Caco-2 (cell line): ENCODE data around the gene SLC27A6. TPM values are rescaled to one million over a fixed set of nuclear protein-coding genes. Genes with fewer than 3 reads are reported as not detected.

ENCODE experiments used
- BruUV-seq: library from RNA; stranded (reverse); fragments of 400-500 nt; replicated peaks from 2 replicates; lab custom pipeline; 2021; lab: Mats Ljungman, UMichigan
- CTCF ChIA-PET: fragments of 300-600 bp; sonication (Branson Sonifier 250); formaldehyde crosslinking; loops from one replicate; lab custom pipeline; 2022; ENCODE audit warnings: antibody characterized with exemption; lab: Charles Lee
- POLR2A ChIA-PET: fragments of 300-600 bp; sonication (Branson Sonifier 250); formaldehyde crosslinking; loops from one replicate; lab custom pipeline; 2022; ENCODE audit warnings: antibody characterized with exemption; lab: Charles Lee
- DNase-seq, 2 experiments: peaks; one replicate each; pipeline versions ENCODE4 v3.0.0 to v3.0.0-alpha.2; 2020 to 2022
- H3K27me3 ChIP-seq: replicated peaks from 2 replicates; pipeline ENCODE4 v1.6.0; 2011; ENCODE audit warnings: low read length; ENCODE audit not compliant: control insufficient read depth, insufficient read depth
- H3K36me3 ChIP-seq: 2 replicates; pipeline ENCODE4 v1.5.1; 2011; ENCODE audit warnings: low read length; ENCODE audit not compliant: control insufficient read depth, insufficient read depth
- H3K4me1 ChIP-seq: fragments of 250-450 bp; sonication (Bioruptor Pico); 2 replicates; pipeline ENCODE4 v1.5.1; 2020; ENCODE audit warnings: mild to moderate bottlenecking
- H3K4me3 ChIP-seq: 2 replicates; pipeline ENCODE4 v1.5.1; 2011; ENCODE audit warnings: low read depth, mild to moderate bottlenecking, control low read depth, low read length
- H3K9me3 ChIP-seq: fragments of 250-450 bp; sonication (Bioruptor Pico); 2 replicates; pipeline ENCODE4 v1.5.1; 2020; ENCODE audit warnings: mild to moderate bottlenecking, moderate library complexity
- H3K27ac Mint-ChIP-seq: one replicate; pipeline ENCODE4 v1.8.0; 2022; ENCODE audit warnings: mixed read lengths; ENCODE audit not compliant: unreplicated experiment
- H3K27me3 Mint-ChIP-seq: one replicate; pipeline ENCODE4 v1.8.0; 2022; ENCODE audit warnings: mixed read lengths; ENCODE audit not compliant: insufficient read depth, unreplicated experiment
- H3K36me3 Mint-ChIP-seq: one replicate; pipeline ENCODE4 v1.8.0; 2022; ENCODE audit warnings: mild to moderate bottlenecking, mixed read lengths; ENCODE audit not compliant: insufficient read depth, unreplicated experiment
- H3K4me1 Mint-ChIP-seq: one replicate; pipeline ENCODE4 v1.8.0; 2022; ENCODE audit warnings: low read depth, mixed read lengths; ENCODE audit not compliant: unreplicated experiment
- H3K4me3 Mint-ChIP-seq: one replicate; pipeline ENCODE4 v1.8.0; 2022; ENCODE audit warnings: mild to moderate bottlenecking, moderate library complexity, mixed read lengths; ENCODE audit not compliant: unreplicated experiment
- H3K9me3 Mint-ChIP-seq: one replicate; pipeline ENCODE4 v1.8.0; 2022; ENCODE audit warnings: mixed read lengths; ENCODE audit not compliant: unreplicated experiment
- intact Hi-C: fragments of 100-400 bp; cut with micrococcal nuclease; formaldehyde crosslinking; loops from one replicate; pipeline ENCODE4 v1.10.0; 2022; ENCODE audit not compliant: unreplicated experiment
- total RNA-seq: library from RNA; stranded (reverse); gene quantifications from 2 replicates; pipeline ENCODE4 v1.2.3, GENCODE V29; 2022
- TF ChIP-seq, protein P1 (sequence below), 2 experiments: fragments of 200-600 bp in 1 of 2; IDR thresholded peaks; 1 replicate in 1 of 2; 2 replicates in 1 of 2; pipeline versions ENCODE4 v1.5.1 to v1.8.0; 2011 to 2022; ENCODE audit warnings: antibody characterized with exemption in 1 of 2, control low read depth in 1 of 2, inconsistent platforms in 1 of 2, low read depth in 1 of 2, low read length in 1 of 2, mild to moderate bottlenecking in 1 of 2, moderate library complexity in 1 of 2; ENCODE audit not compliant: insufficient read depth in 1 of 2, severe bottlenecking in 1 of 2, unreplicated experiment in 1 of 2

Gene SLC27A6
- total RNA-seq, 1 experiment from 2014 or later, result not detected

- peaks cover 23% of the 10 kb centered on the region for H3K9me3 Mint-ChIP-seq
- no peaks in the 10 kb centered on the region for H3K27me3 Mint-ChIP-seq
- no peaks in the 10 kb centered on the region; the same call in 1 of the 2 replicates for H3K27me3 ChIP-seq
- intact Hi-C loops, result loop anchor here (5.0 kb wide), 1 partner anchor 146 kb away; no protein-coding TSS in a partner anchor
- DNase-seq, result no peak
- no peaks in the 10 kb centered on the region for H3K36me3 Mint-ChIP-seq
- H3K4me1 Mint-ChIP-seq, result peaks cover 9% of the 10 kb centered on the region
- POLR2A ChIA-PET, result no interaction called here
- H3K4me3 Mint-ChIP-seq, result no peak overlapping the region
- 0 out of 2 replicates have a peak, but pooled peaks cover 3% of the 10 kb centered on the region for H3K4me1 ChIP-seq
- peaks cover 5% of the 10 kb centered on the region; the same call in 1 of the 2 replicates for H3K9me3 ChIP-seq
- TF ChIP-seq, protein P1, sequence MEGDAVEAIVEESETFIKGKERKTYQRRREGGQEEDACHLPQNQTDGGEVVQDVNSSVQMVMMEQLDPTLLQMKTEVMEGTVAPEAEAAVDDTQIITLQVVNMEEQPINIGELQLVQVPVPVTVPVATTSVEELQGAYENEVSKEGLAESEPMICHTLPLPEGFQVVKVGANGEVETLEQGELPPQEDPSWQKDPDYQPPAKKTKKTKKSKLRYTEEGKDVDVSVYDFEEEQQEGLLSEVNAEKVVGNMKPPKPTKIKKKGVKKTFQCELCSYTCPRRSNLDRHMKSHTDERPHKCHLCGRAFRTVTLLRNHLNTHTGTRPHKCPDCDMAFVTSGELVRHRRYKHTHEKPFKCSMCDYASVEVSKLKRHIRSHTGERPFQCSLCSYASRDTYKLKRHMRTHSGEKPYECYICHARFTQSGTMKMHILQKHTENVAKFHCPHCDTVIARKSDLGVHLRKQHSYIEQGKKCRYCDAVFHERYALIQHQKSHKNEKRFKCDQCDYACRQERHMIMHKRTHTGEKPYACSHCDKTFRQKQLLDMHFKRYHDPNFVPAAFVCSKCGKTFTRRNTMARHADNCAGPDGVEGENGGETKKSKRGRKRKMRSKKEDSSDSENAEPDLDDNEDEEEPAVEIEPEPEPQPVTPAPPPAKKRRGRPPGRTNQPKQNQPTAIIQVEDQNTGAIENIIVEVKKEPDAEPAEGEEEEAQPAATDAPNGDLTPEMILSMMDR (IDR thresholded peaks at IDR 0.05; ENCODE audit: insufficient read depth in 1 of 2, low read depth in 1 of 2, low read length in 1 of 2, severe bottlenecking in 1 of 2, unreplicated experiment in 1 of 2), result no peak
- H3K27ac Mint-ChIP-seq, result no peak overlapping the region
- CTCF ChIA-PET, result no interaction called here
- BruUV-seq, result no TSS peak
- no peak overlapping the region for H3K4me3 ChIP-seq
- no peaks in the 10 kb centered on the region for H3K36me3 ChIP-seq
Observed at GRCh38 chr5:129053438-129053837, 88.2 kb downstream of the SLC27A6 start.

- Mint-ChIP-seq H3K4me1 (no peaks in the 10 kb centered on the region), H3K27me3 (peaks cover 6% of the 10 kb centered on the region), H3K27ac (no peak overlapping the region), H3K9me3 (peaks cover 26% of the 10 kb centered on the region), H3K36me3 (no peaks in the 10 kb centered on the region), H3K4me3 (no peak overlapping the region)
- POLR2A ChIA-PET, result no interaction called here
- Histone ChIP-seq H3K9me3 (peaks cover 5% of the 10 kb centered on the region; the same call in 1 of the 2 replicates), H3K36me3 (no peaks in the 10 kb centered on the region), H3K4me1 (no peaks in the 10 kb centered on the region), H3K27me3 (no peaks in the 10 kb centered on the region), H3K4me3 (no peak overlapping the region)
- intact Hi-C loops, result no loop called here
- no TSS peak for BruUV-seq
- TF ChIP-seq, protein P1 (IDR thresholded peaks at IDR 0.05; ENCODE audit: insufficient read depth in 1 of 2, low read depth in 1 of 2, low read length in 1 of 2, severe bottlenecking in 1 of 2, unreplicated experiment in 1 of 2), result no peak
- CTCF ChIA-PET, result no interaction called here
- no peak for DNase-seq
Observed at GRCh38 chr5:129057329-129057728, 92.0 kb downstream of the SLC27A6 start.

- CTCF ChIA-PET, result no interaction called here
- H3K36me3 ChIP-seq, result no peaks in the 10 kb centered on the region
Observed at GRCh38 chr5:129061849-129062248, 96.6 kb downstream of the SLC27A6 start.

More at GRCh38 chr5:129061849-129062248, 96.6 kb downstream of the SLC27A6 start:
- Mint-ChIP-seq H3K27ac (no peak overlapping the region), H3K4me1 (no peaks in the 10 kb centered on the region), H3K4me3 (no peak overlapping the region), H3K36me3 (no peaks in the 10 kb centered on the region), H3K27me3 (peaks cover 12% of the 10 kb centered on the region), H3K9me3 (peaks cover 19% of the 10 kb centered on the region)
- Histone ChIP-seq H3K27me3 (no peaks in the 10 kb centered on the region), H3K4me1 (no peaks in the 10 kb centered on the region), H3K9me3 (peaks cover 5% of the 10 kb centered on the region; the same call in 1 of the 2 replicates), H3K4me3 (no peak overlapping the region)
- intact Hi-C loops, result no loop called here
- POLR2A ChIA-PET, result no interaction called here
- TF ChIP-seq, protein P1 (IDR thresholded peaks at IDR 0.05; ENCODE audit: insufficient read depth in 1 of 2, low read depth in 1 of 2, low read length in 1 of 2, severe bottlenecking in 1 of 2, unreplicated experiment in 1 of 2), result no peak
- no TSS peak for BruUV-seq
- no peak for DNase-seq
